GM12801 (cell line): ENCODE data around the gene BBOF1.

Experiments used
- TF ChIP-seq, protein P1 (sequence below): IDR thresholded peaks from one replicate; pipeline ENCODE4 v1.5.1; 2011; ENCODE audit warnings: control low read depth; ENCODE audit not compliant: insufficient read length; ENCODE audit errors: extremely low read depth

BBOF1 gene

DNA sequence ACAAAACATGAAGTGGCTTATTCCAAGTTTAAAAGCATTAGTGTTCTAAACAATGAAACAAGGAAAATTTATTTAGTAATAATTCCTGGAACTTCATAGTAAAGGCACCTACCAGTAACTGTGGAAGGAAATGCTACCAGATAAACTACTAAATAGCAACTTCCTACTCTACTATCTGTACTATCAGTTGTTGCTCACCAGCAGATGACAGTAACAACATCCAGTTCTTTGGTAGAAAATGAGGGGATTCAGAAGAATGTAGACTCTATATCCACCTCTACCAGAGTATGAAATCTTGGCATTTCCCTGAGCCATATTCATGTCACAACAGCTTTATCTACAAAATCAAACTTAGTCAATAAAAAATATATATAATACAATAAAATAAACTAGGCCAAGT is 3.2 kb upstream of the BBOF1 start:
- TF ChIP-seq, protein P1, sequence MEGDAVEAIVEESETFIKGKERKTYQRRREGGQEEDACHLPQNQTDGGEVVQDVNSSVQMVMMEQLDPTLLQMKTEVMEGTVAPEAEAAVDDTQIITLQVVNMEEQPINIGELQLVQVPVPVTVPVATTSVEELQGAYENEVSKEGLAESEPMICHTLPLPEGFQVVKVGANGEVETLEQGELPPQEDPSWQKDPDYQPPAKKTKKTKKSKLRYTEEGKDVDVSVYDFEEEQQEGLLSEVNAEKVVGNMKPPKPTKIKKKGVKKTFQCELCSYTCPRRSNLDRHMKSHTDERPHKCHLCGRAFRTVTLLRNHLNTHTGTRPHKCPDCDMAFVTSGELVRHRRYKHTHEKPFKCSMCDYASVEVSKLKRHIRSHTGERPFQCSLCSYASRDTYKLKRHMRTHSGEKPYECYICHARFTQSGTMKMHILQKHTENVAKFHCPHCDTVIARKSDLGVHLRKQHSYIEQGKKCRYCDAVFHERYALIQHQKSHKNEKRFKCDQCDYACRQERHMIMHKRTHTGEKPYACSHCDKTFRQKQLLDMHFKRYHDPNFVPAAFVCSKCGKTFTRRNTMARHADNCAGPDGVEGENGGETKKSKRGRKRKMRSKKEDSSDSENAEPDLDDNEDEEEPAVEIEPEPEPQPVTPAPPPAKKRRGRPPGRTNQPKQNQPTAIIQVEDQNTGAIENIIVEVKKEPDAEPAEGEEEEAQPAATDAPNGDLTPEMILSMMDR, result no peak

GRCh38 chr14:74018174-74018585 is 969 bp upstream of the BBOF1 start:
- TF ChIP-seq, protein P1, result no peak

DNA sequence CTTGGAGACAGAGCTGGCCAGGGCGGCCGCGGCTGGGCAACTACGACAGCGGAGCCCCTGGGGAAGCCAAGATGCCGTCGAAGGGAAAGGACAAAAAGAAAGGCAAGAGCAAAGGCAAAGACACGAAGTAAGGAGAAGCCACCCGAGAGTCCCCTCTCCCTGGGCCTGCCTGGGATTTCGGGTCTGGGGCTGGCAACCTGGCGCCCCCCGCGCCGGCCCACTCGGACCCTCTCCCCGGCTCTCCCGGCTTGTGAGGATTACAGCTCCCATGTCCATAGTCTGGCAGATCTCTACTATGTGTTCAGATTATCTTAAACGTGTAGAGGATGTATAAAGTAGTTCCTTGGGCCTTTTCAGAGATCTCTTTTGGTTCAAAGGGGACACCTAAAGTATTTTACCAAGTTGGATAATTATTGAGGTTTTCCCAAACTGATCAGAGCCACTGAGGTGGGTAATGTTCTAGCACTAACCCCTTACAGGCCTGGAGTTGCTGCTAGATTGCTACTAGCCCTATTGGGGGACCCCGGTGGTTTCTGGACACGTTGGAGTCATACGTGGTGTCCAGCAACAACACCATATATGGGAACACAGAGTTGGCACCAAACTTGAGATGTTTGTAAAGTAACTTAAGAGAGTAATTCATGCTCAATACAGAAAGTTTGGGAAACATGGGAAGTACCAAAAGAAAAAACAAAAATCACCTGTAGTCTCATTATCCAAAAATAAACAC is 424 bp downstream of the BBOF1 start:
- TF ChIP-seq, protein P1, result no peak

DNA sequence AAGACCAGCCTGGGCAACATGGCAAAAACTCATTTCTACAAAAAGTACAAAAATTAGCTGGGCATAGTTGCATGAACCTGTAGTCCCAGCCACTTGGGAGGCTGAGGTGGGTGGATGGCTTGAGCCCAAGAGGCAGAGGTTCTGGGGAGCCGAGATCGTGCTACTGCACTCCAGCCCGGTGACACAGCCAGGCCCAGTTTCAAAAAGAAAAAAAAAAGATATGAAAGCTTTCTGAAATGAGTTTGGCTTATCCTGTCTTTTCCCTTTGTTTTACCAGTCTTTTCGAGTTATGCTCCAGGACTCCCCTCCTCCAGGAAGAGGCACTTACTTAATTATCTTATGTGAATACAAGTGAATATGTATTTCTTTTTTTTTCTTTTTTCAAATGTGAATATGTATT is 3.2 kb downstream of the BBOF1 start:
- TF ChIP-seq, protein P1, result no peak

DNA sequence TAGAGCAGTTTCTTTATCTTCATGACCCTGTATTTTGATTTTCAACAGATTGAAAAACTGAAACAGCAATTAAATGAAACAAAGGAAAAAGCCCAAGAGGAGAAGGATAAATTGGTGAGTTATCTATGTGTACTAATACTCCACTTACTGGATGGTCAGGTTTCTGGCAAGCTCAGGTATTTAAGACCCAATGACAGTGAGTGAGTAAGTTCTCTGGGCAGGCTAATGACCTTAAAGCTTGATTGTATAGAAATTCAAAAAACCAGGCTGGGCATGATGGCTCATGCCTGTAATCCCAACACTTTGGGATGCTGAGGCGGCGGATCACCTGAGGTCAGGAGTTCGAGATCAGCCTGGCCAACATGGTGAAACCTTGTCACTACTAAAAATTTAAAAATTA is 10.0 kb downstream of the BBOF1 start:
- TF ChIP-seq, protein P1, result no peak

- TF ChIP-seq, protein P1, result no peak
These were observed 15.4 kb downstream of the BBOF1 start for GRCh38 chr14:74034572-74034971.

DNA sequence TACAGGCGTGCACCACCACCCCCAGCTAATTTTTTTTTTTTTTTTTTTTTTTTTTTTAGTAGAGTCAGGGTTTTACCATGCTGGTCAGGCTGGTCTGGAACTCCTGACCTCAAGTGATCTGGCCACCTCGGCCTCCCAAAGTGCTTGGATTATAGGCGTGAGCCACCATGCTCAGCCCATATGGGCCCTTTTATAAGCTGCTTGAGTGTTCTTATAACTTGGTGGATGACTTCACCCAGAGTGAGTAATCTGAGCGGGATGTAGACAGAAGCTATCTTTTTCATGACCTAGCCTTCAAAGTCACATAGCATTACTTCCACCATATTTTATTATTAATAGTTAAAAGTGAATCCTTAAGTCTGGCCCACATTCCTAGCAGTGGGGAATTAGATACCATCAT is 16.4 kb downstream of the BBOF1 start:
- TF ChIP-seq, protein P1, result no peak
